HuH-7.5 (cell line): ENCODE results near the gene ZFP64.
"Not testable (repeated sequence)": the region's sequence is repeated elsewhere in the genome, so short reads cannot be mapped to it uniquely, and the experiment has no call there.

Source experiments
- DNase-seq: peaks from one replicate; pipeline ENCODE4 v3.0.0; 2011; ENCODE audit warnings: low spot score

The ZFP64 gene

DNA sequence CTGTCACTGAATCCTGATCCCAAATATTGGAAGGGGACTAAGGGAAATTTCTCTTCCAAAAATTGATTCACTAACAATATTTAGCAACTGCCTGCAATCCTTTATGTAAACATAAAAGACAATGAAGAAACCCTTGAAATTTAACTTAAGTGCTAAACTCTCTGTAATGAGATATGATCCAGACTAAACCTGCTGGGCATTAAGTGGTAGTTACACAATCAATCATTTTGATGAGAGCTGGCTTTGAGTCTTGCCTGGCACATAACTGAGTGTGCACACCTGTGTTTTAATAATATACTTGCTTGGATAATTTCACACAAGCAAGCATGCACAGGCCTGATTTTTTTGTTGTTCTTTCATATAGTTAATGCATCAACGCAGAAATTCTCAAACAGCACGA, 9.8 kb upstream of the ZFP64 start:
- no peak for DNase-seq

- DNase-seq: no peak
These were observed 9.3 kb upstream of the ZFP64 start for GRCh38 chr20:52200870-52201269.

- DNase-seq: no peak
These were observed 5.3 kb upstream of the ZFP64 start for GRCh38 chr20:52196845-52197244.

DNA sequence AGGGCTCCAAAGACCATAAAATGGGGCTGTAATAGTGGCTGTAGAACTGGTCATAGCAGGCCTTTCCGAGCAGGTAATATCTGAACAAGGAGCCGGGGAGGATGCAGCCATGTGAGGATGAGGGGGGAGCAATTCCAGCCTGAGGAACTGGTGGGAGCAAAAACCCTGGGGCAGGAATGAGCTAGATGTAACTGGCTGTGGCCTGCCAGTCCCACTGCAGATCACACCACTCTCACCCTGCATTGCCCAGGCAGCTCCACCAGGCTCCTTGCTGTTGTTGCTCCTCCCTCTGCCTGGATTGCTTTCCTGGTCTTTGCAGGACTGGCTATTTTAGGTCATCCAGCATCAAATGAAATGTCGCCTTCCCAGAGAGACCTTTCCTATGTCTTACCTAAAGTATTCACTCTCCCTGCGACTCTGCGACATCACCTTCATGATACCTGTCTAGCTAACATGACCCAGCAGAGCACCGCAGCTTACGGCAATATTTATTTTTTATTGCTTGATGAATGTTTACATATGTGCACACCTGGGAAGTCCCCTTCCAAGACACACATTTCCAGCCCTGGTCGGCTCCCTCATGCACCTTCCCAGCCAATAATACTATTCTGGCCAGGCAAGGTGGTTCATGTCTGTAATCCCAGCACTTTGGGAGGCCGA, 2.4 kb upstream of the ZFP64 start:
- no peak for DNase-seq

DNA sequence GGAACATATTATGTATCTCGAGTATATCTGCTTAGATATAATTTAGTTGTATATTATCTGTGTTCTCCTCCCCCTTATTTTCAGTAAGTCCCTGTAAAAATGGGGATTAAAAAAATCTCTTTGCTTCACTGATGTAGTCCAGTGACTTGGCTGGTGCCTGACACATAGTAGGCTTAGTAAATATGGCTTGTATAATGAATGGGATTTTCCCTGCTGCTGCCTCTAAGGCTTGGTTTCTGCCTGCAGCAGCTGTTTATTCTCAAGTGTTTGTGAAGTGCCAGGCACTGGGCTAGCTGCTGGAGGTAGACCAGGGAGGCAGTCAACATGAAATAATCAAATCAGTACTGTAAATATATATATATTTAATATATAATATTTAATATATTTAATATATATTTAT, 1.6 kb upstream of the ZFP64 start:
- DNase-seq: no peak

GRCh38 chr20:52192719-52193007, 1.1 kb upstream of the ZFP64 start:
- DNase-seq: not testable (repeated sequence)

GRCh38 chr20:52191916-52192718, 538 bp upstream of the ZFP64 start:
- DNase-seq: peak; percentile 77

DNA sequence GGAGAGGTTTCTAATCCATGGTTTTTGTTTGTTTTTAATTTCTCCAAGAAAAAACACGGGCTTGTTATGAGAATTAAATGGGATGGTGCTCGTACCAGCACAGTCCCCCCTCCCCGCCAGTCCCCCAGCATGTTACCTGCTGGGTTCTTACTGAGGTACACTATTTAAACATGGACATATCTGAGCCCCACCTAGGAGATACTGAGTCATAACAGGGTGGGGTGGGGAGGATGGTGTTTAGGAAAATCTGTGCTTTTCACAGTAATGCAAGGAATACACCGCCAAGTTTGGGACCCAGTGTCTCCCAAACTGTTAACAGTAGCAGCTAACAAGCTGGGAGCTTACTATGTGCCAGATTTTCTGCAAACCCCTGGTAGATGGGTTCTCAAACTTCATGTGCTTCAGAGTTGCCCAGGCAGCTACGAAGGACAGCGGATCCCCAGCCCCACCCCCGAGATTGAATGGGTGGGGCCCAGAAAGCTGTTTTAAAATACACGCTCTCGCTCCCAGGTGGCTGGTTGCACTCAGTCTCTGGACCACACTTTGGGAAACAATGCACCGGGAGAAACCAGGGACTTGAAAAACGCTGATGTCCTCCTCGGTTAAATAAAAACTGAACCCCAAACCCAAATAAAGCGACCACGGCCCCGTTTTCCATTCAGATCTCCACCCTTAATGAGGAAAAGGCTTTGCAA, 995 bp downstream of the ZFP64 start:
- DNase-seq: peak; percentile 71

GRCh38 chr20:52181766-52182165, 9.8 kb downstream of the ZFP64 start:
- no peak for DNase-seq

GRCh38 chr20:52180180-52180840, 11.3 kb downstream of the ZFP64 start:
- no peak for DNase-seq

GRCh38 chr20:52179331-52180179, 12.0 kb downstream of the ZFP64 start:
- DNase-seq: no peak

GRCh38 chr20:52178691-52179090, 12.9 kb downstream of the ZFP64 start:
- no peak for DNase-seq

DNA sequence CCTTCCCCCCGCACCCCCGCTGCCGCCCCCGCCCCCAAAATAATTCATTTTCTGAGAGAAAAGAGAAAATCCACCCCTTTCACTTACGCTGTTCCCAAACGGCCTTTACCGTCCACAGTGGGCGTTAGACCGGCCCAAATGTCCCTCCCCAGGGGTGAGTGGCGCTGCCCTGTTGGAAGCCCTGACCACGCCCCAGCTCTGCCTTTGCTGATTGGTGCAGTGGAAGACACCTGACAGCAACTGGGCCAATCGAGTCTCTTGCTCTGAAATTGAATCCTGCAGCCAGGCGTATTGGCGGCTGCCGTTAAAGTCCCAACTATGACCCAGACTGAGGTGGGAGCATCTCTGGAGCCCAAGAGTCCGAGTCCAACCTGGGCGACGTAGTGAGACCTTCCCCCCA, 15.7 kb downstream of the ZFP64 start:
- no peak for DNase-seq

DNA sequence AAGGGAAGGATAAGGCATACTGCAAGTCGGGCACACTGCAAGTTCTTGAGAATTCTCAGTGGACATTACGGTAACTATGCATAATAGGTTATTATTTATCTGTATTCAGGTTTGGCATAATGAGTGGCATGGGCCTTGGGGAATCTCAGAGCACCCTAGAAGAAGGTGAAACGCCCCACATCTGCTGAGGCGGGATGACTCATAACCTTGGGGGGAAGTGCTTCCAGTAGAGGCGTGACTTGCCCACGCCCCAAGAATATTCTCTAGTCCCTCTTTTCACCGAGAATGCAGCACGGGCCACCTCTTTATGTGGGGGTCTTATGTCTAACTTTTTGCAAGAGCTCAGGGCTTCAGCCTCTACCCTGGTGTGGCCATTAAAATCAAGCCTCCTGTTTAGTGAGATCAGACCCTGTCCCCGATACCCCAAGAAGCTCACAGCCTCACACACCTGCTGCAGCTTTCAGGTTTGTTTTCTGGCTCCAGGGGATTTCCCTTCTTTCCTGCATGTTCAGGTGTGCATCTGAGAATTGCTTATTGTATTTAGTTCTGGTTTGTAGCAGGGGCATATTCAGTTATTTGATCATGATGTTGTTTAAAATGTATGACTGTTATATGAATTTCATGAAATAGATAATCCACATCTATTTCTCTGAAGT, 19.1 kb downstream of the ZFP64 start:
- no peak for DNase-seq

GRCh38 chr20:52171025-52171424, 20.6 kb downstream of the ZFP64 start:
- DNase-seq: no peak

GRCh38 chr20:52168116-52168515, 23.5 kb downstream of the ZFP64 start:
- no peak for DNase-seq

- DNase-seq: no peak
These were observed 24.2 kb downstream of the ZFP64 start for GRCh38 chr20:52167232-52167840.

- DNase-seq: no peak
These were observed 25.4 kb downstream of the ZFP64 start for GRCh38 chr20:52166150-52166549.

DNA sequence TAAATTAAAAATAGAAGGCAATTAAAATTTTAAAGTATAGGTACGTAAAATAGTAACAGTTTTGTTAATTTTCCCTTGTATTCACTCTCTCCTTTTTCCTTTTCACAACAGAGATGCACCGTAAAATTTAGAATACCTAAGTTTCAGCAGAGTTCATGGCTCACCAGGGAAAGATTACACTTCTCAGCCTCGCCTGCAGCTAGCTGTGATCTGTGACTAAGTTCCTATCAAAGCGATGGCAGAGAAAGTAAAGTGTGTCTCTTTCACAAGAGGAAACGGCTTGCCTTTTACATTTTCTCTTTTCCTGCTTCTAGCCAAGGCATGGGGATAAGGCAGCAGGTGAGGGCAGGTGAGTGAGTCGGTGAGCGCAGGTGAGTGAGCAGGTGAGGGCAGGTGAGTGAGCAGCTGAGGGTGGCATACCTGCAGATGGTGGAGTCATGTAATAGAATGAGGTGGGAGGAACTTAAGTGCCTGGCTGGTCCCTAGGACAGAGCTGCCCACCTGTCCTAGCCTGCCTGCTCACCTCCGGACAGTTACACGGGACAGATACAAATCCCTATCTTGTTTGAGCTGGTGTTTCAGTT, 30.9 kb downstream of the ZFP64 start:
- no peak for DNase-seq

DNA sequence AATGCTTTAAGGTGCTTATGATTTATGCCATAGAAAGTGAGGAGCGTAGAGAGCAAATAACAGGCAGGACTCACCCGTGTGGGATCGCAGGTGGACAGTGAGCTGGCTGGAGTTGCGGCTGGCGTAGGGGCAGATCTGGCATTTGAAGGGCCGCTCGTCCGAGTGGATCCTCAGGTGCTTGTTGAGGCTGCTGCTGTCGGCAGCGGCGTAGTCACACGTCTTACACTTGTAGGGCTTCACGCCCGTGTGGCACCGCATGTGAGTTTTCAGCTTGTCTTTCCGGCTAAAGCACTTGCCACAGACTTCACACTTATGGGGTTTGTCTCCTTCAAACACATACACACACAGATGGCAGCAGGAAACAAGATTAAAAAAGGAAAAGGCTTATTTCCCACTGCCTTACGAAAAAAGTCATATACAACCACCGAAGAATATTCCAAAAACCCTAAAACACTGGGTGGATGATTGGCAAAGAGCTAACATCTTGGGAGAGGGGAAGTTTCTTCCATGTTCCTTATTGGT, 31.5 kb downstream of the ZFP64 start:
- no peak for DNase-seq
